Measurements from ENCODE around the gene ATOSB.

The ATOSB gene

DNA sequence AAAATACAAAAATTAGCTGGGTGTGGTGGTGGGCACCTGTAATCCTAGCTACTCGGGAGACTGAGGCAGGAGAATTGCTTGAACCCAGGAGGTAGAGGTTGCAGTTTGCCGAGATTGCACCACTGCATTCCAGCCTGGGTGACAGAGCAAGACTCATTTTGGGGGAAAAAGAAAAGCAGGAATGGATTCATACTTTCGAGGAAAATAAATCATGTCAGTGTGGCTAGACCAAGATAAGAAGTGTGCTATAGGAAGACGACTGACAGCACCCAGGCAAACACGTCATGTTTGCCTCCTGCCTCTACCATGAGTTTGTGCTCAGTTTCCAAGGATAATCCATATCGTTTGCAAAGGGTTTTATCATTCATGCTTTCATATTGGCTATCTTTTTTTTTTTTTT is 19.3 kb upstream of the ATOSB start:
- H3K27ac Mint-ChIP-seq = no peak overlapping the region
- H3K36me3 Mint-ChIP-seq = peaks cover 2% of the 10 kb centered on the region
- H3K27me3 Mint-ChIP-seq = no peaks in the 10 kb centered on the region
- no peak overlapping the region for H3K4me3 Mint-ChIP-seq
- no peaks in the 10 kb centered on the region for H3K4me1 Mint-ChIP-seq
- peaks cover 5% of the 10 kb centered on the region for H3K9me3 Mint-ChIP-seq

DNA sequence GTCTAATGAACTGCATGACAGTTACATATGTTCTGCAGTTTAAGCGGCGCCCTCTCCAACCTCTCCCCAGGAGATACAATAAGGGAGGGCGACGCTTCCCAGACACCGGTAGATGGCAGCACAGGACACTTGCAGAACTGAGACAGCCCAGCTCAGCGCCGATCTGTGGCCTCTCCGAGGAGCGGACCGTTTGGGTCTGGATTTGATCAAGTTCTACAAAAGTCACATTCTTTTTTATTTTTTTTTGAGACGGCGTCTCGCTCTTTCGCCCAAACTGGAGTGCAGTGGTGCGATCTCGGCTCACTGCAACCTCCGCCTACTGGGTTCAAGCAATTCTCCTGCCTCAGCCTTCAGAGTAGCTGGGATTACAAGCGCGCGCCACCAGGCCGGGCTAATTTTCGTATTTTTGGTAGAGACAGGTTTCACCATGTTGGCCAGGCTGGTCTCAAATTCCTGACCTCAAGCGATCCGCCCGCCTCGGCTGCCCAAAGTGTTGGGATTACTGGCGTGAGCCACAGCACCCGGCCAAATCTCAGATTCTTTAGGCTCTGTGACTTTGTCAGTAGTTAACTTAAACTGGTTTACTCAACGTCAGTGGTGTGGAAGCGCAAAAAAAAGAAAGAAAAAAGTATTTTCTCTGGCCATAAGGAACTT is 1.4 kb upstream of the ATOSB start:
- Mint-ChIP-seq H3K27ac (peak overlapping the region; percentile 71), H3K9me3 (no peaks in the 10 kb centered on the region), H3K4me1 (peaks cover 43% of the 10 kb centered on the region), H3K27me3 (no peaks in the 10 kb centered on the region), H3K36me3 (no peaks in the 10 kb centered on the region), H3K4me3 (peak overlapping the region; percentile 92)

DNA sequence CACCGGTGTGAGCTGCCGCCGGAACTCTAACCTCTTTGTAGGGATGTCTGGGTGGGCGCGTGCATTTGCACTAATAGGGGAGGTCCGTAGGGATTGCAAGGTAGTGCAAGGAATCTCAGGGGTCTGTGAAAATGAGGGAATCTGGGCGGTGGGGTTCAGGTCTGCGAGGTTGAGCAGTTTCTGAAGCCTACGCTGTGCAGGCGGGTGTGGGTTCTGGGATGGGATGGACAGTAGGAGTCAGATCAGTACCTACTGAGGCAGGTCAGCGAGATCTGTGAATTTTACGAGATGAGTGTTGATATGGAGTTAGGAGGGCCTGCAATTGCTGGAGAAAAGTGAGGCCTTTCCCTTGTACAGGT is 856 bp upstream of the ATOSB start:
- H3K4me3 Mint-ChIP-seq = peak overlapping the region; percentile 92
- no peaks in the 10 kb centered on the region for H3K9me3 Mint-ChIP-seq
- no peaks in the 10 kb centered on the region for H3K36me3 Mint-ChIP-seq
- H3K4me1 Mint-ChIP-seq = peaks cover 48% of the 10 kb centered on the region
- H3K27me3 Mint-ChIP-seq = no peaks in the 10 kb centered on the region
- peak overlapping the region; percentile 71 for H3K27ac Mint-ChIP-seq

DNA sequence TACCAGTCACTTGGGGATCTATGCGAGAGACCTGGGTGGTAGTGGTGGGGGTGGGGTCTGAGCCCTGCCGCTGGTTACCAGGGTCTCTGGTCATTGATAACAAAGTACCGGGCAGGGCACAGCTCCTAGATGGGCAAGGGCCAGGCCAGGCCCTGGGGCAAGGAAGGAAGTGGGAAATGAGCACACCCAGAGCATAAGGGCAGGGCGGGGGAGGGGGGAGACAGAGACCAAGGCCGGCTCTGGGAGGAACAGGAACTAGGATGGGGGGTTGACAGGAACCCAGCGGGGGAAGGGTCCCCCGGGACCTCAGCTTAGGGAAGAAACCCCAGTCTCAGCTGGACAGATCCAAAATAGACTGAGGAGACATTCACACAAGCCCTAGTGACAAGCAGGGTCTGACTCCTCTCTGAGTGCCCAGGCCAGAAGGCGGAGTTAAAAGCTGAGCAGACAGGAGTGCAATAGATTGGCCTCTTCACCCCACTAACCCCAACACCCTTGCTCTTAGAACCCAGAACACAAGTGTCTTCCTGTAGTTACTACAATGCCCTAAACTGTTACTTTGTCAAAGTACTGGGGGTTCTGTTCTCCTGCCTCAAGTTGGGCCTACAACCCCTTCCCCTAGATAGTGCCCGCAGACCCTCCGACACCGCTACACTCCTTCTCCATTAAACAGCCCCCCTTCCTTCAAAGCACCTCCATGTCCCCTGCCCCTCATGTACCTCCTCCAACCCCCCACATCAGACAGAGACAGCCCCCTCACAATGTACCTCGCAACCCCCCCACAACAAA is 628 bp downstream of the ATOSB start:
- Mint-ChIP-seq H3K27me3 (no peaks in the 10 kb centered on the region), H3K9me3 (no peaks in the 10 kb centered on the region), H3K36me3 (no peaks in the 10 kb centered on the region), H3K4me3 (peak overlapping the region; percentile 92), H3K4me1 (peaks cover 59% of the 10 kb centered on the region), H3K27ac (peak overlapping the region; percentile 95)

DNA sequence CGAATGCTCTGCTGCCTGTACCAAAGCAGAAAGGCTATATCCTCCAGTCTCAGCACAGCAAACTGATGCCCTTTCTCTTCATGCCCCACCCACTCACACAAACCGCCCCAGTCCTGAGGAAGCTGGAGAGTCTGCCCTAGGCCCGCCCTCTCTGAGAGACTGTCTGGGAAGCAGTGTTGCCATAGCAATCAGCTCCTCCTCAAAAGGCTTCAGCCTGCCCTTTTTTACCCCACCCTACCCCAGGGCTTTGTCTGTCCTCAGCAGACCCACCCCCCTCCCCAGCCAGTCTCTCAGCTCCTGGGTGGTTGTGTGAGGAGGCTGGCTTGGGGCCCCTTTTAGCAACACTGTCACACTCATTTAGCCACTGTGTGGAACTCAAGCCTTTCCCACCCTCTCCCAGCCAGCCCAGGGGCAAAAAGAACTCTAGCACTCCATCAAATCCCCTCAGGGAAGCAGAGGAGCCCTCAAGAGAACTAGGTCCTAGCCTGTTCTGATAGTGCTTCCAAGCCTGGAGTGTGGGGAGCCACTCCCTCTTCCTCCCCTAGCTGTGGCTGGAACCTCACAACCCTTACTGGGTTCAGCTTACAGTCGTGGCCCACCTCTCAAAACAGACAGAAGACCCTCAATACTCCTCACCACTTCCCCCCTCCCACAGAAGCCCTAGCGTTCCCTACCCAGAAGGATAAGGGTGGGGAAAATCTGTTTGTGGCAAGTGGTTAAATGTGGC is 1.4 kb downstream of the ATOSB start:
- Mint-ChIP-seq H3K4me1 (peaks cover 66% of the 10 kb centered on the region), H3K9me3 (no peaks in the 10 kb centered on the region), H3K27ac (peak overlapping the region; percentile 95), H3K27me3 (no peaks in the 10 kb centered on the region), H3K36me3 (no peaks in the 10 kb centered on the region), H3K4me3 (peak overlapping the region; percentile 92)

DNA sequence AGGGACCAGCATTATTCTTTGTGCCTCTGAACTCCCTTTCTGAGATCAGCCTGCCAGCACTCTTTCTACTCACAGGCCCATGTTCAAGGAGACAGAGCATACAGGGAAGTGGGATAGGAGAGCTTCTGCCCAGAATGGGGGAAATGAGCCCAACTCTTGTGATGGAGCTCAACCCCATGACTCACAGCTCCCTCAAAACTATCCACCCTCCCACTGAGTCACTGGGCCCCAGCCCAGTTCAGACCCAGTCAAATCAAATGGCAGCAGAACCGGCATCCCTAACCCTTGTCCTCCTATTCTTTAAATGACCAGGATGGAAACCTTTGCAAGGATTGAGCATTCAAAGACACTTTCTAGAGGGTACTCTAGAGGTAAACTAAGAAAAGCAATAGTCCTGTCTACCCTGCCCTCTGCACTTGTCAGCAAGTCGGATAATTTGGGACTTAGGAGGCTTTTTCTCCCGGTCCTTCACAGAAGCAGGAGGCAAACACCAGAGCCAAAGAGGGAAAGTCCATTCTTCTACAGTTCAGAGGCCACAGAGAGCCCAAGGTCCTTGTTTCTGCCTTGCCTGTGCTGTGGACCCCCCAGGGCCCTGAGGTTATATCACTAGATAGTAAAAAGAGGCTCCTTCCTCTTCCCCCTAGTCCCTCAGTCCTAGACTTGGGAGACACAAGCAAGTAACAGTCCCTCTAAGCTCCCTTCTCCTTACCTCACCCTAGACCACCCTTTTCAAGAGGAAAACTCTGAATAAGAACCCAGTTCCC is 3.2 kb downstream of the ATOSB start:
- Mint-ChIP-seq H3K4me1 (peaks cover 66% of the 10 kb centered on the region), H3K27ac (peak overlapping the region; percentile 94), H3K27me3 (no peaks in the 10 kb centered on the region), H3K36me3 (no peaks in the 10 kb centered on the region), H3K4me3 (peak overlapping the region; percentile 80), H3K9me3 (no peaks in the 10 kb centered on the region)

DNA sequence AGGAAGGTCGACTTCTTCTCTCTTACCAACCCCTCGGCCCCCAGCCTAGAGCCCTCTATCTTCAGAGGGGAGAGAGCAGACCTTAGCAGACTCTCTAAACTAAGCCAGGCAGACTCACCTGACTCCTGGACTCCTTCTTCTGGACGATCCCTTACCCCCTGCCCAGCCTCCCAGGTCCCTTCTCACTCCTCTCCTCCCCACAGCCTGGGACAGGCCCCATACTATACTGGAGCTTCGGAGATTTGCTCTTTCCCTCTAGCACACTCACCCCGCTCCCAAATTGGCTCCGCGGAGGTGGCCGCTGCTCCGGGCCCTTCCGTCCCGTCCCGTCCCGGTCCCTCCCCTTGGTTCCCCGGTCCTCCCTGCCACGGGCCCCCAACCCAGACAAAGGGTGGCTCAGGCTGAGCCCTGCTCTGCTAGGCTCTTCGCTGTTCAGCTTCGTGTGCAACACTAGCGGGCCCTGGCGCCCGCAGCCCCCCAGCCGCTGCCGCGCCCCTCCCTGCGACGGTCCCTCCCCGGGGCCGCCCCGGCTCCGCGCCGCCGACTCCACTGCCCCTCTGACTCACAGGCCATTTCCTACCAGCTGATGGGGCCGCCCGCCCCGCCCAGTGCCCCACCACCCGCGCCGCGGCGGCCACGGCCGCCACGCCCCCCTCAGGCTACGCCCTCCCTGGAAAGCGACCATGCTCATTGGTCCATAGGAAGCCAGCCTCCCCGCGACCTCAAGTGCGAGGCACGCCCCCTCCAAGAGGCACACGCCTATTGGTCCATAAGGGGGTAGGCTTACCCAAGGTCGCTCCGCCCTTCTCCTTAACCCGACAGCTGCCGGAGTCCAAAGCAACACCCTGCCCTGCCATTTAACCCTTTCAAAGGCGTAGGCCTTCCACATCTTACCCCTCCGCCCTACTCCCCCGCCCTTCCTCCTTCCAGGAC is 4.4 kb downstream of the ATOSB start:
- no peaks in the 10 kb centered on the region for H3K9me3 Mint-ChIP-seq
- H3K36me3 Mint-ChIP-seq = no peaks in the 10 kb centered on the region
- H3K27ac Mint-ChIP-seq = peak overlapping the region; percentile 94
- no peaks in the 10 kb centered on the region for H3K27me3 Mint-ChIP-seq
- H3K4me3 Mint-ChIP-seq = peak overlapping the region; percentile 80
- H3K4me1 Mint-ChIP-seq = peaks cover 60% of the 10 kb centered on the region

DNA sequence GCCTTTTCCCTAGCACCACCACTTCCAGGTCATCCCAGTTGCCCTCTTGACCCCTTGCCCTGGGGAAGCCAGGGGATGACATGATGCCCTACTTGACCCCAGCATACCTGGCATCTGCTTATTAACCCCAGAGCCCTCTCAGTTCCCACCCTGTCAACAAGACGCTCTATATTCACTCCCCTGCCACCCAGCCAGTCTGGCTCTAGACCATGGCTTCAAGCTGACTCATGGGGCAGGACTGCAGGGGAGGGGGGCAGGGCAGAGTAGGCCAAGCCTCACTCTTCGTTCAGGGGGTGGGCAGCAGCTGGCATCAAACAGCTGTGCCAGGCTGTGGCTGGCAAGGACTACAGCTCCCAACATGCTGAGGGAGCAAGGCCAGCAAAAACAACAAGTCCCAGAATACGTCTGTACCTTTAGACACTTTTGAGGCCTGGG is 5.3 kb downstream of the ATOSB start:
- no peaks in the 10 kb centered on the region for H3K27me3 Mint-ChIP-seq
- peaks cover 53% of the 10 kb centered on the region for H3K4me1 Mint-ChIP-seq
- H3K4me3 Mint-ChIP-seq = peak overlapping the region; percentile 80
- peak overlapping the region; percentile 55 for H3K27ac Mint-ChIP-seq
- no peaks in the 10 kb centered on the region for H3K9me3 Mint-ChIP-seq
- H3K36me3 Mint-ChIP-seq = no peaks in the 10 kb centered on the region

DNA sequence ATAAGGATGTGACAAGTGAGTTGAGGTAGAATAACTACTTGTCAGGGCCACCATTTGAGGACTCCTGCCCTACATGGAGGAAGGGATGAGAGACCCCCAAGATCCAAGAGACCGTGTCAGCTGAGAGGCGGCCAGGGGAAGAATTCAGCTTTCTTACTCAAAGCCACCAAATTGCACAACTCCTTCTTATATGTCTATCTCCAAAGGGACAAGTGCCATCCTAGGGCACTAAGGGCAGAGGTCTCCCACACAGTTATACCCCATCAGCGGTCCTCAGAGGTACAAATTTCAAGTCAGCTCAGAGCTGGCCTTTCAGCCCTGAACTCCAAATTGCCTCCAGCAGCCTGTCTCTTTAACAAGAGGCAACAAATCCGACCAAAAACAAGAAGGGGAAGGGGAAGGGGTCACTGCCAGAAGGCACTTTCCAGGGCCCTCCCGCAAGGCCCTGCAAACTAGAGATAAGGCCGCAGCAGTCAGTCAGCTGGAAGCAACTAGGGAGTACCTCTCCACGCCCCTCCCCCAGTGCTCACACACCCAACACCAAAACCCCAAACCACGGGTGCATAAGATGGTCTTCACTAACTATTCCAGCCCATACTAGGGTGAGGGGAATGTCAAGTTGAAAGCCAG is 6.6 kb downstream of the ATOSB start:
- Mint-ChIP-seq H3K27me3 (no peaks in the 10 kb centered on the region), H3K36me3 (no peaks in the 10 kb centered on the region), H3K27ac (no peak overlapping the region), H3K9me3 (no peaks in the 10 kb centered on the region), H3K4me3 (no peak overlapping the region), H3K4me1 (peaks cover 40% of the 10 kb centered on the region)

DNA sequence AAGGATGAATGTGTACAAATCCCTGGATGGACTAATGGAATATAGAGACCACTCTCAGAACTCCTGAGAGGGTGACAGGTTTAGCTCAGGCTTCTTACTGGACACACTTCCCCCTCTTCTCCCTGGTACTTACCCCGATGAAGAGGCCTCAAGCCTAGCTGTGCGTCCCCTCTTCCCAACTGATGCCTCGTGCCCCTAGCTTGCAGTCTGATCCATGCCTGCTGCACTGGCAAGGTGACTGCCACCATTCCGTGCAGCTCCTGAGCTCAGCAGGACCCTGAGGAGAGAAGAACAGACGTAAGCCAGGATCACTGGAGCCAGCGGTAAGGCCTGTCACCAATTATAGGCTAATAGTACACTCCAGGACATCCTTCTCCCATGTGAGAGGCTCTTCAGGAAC is 7.2 kb downstream of the ATOSB start:
- H3K27me3 Mint-ChIP-seq = no peaks in the 10 kb centered on the region
- no peaks in the 10 kb centered on the region for H3K9me3 Mint-ChIP-seq
- H3K4me3 Mint-ChIP-seq = no peak overlapping the region
- no peak overlapping the region for H3K27ac Mint-ChIP-seq
- peaks cover 37% of the 10 kb centered on the region for H3K4me1 Mint-ChIP-seq
- H3K36me3 Mint-ChIP-seq = no peaks in the 10 kb centered on the region

DNA sequence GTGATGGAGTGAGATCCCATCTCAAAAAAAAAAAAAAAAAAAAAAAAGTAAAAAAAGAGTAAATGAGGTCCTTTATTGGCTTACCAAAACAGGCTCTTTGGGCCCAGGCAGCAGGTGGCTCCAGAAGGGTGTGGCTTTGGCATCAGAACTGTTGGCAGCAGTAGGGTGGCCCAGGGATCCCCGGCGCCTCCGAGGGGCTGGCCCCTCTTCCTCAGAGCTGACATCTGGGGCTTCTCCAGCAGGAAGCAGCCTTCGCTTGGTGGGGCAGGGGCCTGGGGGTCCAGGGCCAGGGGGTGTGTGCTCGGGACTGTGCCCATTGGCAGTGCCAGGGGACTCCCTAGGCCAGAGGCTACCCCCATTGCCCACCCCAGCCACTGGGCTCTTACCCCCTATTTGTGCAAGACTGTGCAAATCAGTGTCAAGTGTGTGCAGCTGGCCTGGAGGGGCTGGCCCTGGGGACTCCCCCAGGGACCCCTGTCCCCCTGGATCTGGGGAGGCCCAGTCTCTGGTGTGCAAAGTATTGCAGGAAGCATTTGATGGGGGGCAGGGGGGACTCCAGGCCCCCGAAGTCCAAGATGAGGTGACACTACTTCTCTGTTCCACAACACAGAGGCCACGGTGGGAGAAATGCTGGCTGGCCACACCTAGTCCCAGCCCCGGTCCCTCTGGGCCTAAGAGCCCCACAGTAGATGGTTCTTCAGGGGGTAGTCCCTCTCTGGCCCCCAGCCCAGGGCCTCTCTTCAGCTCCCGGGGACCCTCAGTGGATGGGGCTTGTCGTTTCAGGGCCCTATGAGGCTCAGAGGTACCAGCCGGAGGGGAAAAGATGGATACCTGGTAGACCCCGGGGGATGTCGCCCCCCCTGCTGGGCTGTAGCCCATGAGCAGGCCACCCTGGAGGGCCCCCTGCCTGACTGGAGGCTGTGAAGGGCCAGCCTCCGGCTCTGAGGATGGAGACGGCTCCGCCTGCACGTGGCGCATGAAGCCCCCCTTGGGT is 8.1 kb downstream of the ATOSB start:
- H3K36me3 Mint-ChIP-seq = peaks cover 3% of the 10 kb centered on the region
- H3K4me1 Mint-ChIP-seq = peaks cover 40% of the 10 kb centered on the region
- H3K4me3 Mint-ChIP-seq = no peak overlapping the region
- H3K27me3 Mint-ChIP-seq = no peaks in the 10 kb centered on the region
- no peaks in the 10 kb centered on the region for H3K9me3 Mint-ChIP-seq
- H3K27ac Mint-ChIP-seq = no peak overlapping the region

DNA sequence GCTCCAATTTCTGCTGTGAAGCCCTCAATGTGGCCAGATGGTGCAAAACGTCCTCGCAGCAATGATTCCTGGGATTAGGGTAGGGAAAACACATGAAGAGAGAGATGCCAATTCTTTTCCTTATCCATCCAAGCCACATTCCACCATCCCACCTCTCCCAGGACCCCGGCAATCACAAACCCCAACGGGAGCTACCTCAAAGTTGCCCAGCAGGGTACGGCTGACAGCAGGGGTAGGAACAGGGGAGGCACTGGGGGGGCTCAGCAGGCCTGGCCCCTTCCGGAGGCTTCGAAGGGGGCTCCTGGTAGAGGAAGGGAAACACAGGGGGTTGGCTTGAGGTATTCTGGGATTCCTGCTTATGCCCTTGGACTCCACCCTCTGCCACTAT is 9.3 kb downstream of the ATOSB start:
- H3K27me3 Mint-ChIP-seq = no peaks in the 10 kb centered on the region
- H3K4me3 Mint-ChIP-seq = no peak overlapping the region
- peaks cover 3% of the 10 kb centered on the region for H3K36me3 Mint-ChIP-seq
- H3K4me1 Mint-ChIP-seq = peaks cover 35% of the 10 kb centered on the region
- no peak overlapping the region for H3K27ac Mint-ChIP-seq
- H3K9me3 Mint-ChIP-seq = no peaks in the 10 kb centered on the region

DNA sequence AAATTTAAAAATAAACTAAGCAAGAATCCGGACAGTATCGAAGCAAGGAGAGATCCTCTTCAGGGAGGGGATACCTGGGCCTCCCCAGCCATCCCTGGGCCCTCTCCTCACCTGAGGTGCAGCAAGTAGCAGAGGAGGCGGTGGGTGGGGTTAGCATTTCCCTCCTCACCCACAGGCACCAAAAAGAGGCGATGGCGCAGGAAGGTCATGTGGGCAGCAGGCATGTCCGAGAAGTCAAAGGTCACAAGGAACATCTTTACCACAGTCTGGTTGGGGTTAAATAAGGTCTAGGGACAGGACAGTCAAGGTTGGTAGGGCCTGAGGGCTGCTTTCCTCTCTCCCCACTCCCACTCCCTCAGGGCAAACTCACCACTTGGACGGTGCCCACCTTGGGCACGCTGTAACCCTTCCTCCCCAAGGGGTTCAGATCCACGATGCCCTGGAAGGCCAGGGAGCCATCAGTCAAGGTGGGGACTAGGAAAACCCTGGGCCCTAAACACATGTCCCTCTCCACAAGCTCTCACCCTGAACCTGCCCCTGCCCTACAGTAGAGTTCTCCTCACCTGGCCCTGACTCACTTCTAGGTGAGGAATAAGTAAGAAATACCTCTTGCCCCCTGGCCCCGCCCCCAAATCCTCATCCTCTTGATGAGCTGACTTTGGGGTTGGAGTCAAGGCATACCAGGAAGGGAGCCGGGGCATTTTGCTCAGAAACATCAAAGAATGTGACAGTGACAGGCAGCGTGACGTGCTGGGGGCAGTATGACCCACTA is 9.9 kb downstream of the ATOSB start:
- Mint-ChIP-seq H3K27ac (no peak overlapping the region), H3K9me3 (no peaks in the 10 kb centered on the region), H3K4me1 (peaks cover 37% of the 10 kb centered on the region), H3K36me3 (peaks cover 6% of the 10 kb centered on the region), H3K4me3 (no peak overlapping the region), H3K27me3 (no peaks in the 10 kb centered on the region)
